Measurements from ENCODE around the gene PHF14. TPM values are rescaled to one million over a fixed set of nuclear protein-coding genes. Genes with fewer than 3 reads are reported as not detected.

PHF14 gene
- polyA plus RNA-seq, 1 donor: 31.6 TPM

DNA sequence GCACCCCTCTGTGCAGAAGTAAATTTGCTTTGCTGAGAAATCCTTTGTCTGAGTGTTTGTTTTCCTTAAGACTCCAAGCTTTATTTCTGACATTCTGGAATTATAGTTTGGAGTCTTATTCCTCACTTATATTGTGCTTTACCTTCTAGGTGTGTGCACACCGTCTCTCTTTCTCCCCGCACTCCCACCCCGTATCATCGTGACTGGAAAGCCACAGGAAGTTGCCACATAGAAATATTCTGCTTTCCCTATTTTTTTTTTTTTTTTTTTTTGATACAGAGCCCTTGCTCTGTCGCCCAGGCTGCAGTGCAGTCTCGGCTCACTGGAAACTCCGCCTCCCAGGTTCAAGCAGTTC is 109.5 kb downstream of the PHF14 start:
- H3K36me3 ChIP-seq (ENCODE audit: control insufficient read depth, insufficient read depth, low read length): peaks cover 2% of the 10 kb centered on the region
- DNase-seq: no peak
- no peak overlapping the region for H3K27ac ChIP-seq (ENCODE audit: low read length)
- WGBS (ENCODE audit: insufficient coverage, low lambda C conversion rate): no CpG with 5 or more reads among the region's 7 CpGs
- no peak overlapping the region for H3K4me3 ChIP-seq (ENCODE audit: low read length)
- no peaks in the 10 kb centered on the region for H3K27me3 ChIP-seq (ENCODE audit: control insufficient read depth, insufficient read depth, low read length)
- no peaks in the 10 kb centered on the region for H3K9me3 ChIP-seq (ENCODE audit: control insufficient read depth, low read depth, low read length)
- H3K4me1 ChIP-seq (ENCODE audit: control insufficient read depth, insufficient read depth, low read length): no peaks in the 10 kb centered on the region

DNA sequence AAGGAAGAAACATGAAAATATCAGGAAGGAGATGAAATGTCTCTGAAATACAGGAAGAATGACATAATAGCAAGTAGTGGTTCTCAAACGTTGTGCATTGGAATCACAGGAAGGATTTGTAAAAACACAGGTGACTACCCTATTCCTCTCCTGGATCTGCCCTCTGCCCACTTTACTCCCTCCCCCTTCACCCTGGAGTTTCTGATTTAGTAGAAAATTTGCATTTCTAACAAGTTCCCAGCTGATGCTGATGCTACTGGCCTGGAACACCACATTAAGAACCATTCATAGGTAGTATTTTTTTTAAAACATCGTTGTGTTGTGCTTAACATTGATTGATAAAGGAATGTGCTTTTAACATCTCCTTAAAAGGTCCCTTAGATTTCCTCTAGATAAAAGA is 130.9 kb downstream of the PHF14 start:
- H3K36me3 ChIP-seq (ENCODE audit: control insufficient read depth, insufficient read depth, low read length): no peaks in the 10 kb centered on the region
- WGBS (ENCODE audit: insufficient coverage, low lambda C conversion rate): no CpG with 5 or more reads among the region's 2 CpGs
- DNase-seq: no peak
- H3K4me1 ChIP-seq (ENCODE audit: control insufficient read depth, insufficient read depth, low read length): no peaks in the 10 kb centered on the region
- no peaks in the 10 kb centered on the region for H3K9me3 ChIP-seq (ENCODE audit: control insufficient read depth, low read depth, low read length)
- no peak overlapping the region for H3K4me3 ChIP-seq (ENCODE audit: low read length)
- H3K27ac ChIP-seq (ENCODE audit: low read length): no peak overlapping the region
- H3K27me3 ChIP-seq (ENCODE audit: control insufficient read depth, insufficient read depth, low read length): no peaks in the 10 kb centered on the region

DNA sequence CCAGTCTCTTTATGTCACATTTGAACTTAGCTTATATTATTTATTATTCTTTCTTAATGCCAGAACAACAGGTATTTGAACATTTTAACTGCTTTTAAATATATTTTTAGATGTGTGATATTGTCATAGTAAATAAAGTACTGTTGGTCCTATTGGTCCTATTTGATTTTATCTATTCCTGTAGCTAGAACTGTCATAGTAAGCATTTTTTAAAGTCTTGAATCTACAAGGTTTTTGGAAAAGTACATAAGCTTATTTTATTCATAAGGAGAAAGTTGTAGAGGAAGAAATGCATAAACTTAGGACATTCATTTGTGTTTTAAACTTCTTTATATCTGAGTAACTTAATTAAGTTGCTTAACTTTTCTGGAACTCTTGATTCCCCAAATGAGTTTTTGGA is 136.0 kb downstream of the PHF14 start:
- H3K27ac ChIP-seq (ENCODE audit: low read length): no peak overlapping the region
- H3K4me1 ChIP-seq (ENCODE audit: control insufficient read depth, insufficient read depth, low read length): no peaks in the 10 kb centered on the region
- no peak overlapping the region for H3K4me3 ChIP-seq (ENCODE audit: low read length)
- H3K27me3 ChIP-seq (ENCODE audit: control insufficient read depth, insufficient read depth, low read length): no peaks in the 10 kb centered on the region
- DNase-seq: no peak
- no peaks in the 10 kb centered on the region for H3K36me3 ChIP-seq (ENCODE audit: control insufficient read depth, insufficient read depth, low read length)
- no peaks in the 10 kb centered on the region for H3K9me3 ChIP-seq (ENCODE audit: control insufficient read depth, low read depth, low read length)

DNA sequence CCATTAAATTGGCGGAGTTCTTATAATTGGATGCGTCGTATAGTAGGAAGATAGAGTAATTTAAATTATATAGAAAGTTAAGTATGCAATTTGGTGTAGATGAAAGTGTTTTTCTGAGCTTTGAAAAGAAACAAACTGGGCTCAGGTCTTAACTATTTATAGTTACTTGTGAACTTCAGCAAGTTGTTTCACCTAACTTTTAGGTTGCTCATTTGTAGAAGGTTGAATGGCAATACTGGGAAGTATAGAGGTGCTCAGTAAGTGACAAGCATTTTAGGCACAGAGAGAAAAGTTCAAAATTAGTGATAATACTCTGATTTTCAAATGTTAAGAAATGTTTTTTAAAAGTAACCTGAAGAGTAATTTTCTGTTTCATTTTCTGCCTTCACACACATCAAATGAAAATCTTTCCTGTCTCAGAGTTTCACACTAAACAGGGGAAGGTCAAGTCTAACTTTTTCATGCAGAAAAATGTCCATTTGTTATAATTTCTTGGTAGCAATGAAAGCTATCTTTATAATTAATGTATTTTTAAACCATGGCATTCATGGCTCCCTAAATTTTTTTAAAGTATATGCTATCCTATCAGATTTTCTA is 146.5 kb downstream of the PHF14 start:
- no peaks in the 10 kb centered on the region for H3K27me3 ChIP-seq (ENCODE audit: control insufficient read depth, insufficient read depth, low read length)
- no peak for DNase-seq
- WGBS (ENCODE audit: insufficient coverage, low lambda C conversion rate): 96% methylated on average over 3 of the region's 3 CpGs
- H3K27ac ChIP-seq (ENCODE audit: low read length): no peak overlapping the region
- no peaks in the 10 kb centered on the region for H3K4me1 ChIP-seq (ENCODE audit: control insufficient read depth, insufficient read depth, low read length)
- no peaks in the 10 kb centered on the region for H3K36me3 ChIP-seq (ENCODE audit: control insufficient read depth, insufficient read depth, low read length)
- H3K4me3 ChIP-seq (ENCODE audit: low read length): no peak overlapping the region
- H3K9me3 ChIP-seq (ENCODE audit: control insufficient read depth, low read depth, low read length): no peaks in the 10 kb centered on the region

DNA sequence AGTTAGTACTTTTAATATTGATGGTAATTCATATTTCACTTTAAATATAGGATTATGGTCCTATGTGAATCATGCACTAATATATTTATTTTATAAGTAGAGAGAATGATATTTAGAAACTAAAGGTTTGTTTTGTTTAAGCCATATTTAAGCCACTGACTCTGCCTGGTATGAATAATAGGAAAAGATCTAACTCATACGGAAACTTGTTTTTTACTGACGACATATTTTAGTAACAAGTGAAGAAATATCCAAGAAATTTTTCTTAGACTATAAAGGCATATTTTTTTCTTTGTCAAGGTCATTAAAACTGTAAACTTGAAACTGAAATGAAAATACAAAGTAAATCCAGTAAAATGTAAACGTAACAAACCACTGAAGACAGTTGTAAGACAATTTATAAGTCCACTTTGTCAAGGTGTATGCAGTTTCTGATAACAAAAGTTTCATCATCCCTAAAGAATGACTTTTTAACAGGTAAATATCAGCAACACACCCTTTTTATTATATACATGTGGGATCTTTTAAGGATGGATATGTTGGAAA is 147.1 kb downstream of the PHF14 start:
- Histone ChIP-seq H3K4me1 (ENCODE audit: control insufficient read depth, insufficient read depth, low read length) (no peaks in the 10 kb centered on the region), H3K36me3 (ENCODE audit: control insufficient read depth, insufficient read depth, low read length) (no peaks in the 10 kb centered on the region), H3K4me3 (ENCODE audit: low read length) (no peak overlapping the region), H3K27ac (ENCODE audit: low read length) (no peak overlapping the region), H3K27me3 (ENCODE audit: control insufficient read depth, insufficient read depth, low read length) (no peaks in the 10 kb centered on the region), H3K9me3 (ENCODE audit: control insufficient read depth, low read depth, low read length) (no peaks in the 10 kb centered on the region)
- 86% methylated on average over 1 of the region's 3 CpGs for WGBS (ENCODE audit: insufficient coverage, low lambda C conversion rate)
- DNase-seq: no peak

DNA sequence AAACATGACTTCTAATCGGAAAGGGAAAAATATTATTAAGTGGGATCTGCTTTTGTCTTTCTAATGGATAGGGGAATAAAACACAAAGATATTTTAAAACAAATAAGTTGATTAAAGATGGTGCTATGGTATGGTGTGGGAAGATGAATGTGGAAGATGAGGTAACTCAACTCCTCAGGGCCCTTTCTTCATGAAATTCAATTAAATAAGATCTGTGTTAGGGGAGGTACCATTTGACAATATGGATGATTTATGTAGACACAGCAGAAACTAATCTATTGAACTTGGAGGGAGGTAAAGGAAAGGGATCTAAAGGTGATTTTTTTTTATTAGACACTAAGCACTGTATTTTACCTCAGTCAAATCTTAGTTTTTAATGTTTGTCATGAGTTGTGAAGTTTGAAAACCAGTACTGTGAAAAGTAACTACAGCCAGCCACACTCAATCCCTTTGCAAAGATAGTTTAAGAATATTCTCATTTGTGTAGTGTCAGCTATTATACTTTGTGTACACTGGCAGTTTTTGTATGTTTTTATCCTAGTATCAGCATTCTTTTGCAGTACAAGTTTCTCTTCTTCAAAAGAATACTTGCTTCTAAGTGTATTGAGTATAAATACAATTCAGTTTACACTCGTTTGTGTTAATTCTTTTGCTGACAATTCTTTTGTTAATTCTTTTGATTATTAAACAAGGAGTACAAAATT is 151.3 kb downstream of the PHF14 start:
- Histone ChIP-seq H3K36me3 (ENCODE audit: control insufficient read depth, insufficient read depth, low read length) (no peaks in the 10 kb centered on the region), H3K4me3 (ENCODE audit: low read length) (no peak overlapping the region), H3K4me1 (ENCODE audit: control insufficient read depth, insufficient read depth, low read length) (no peaks in the 10 kb centered on the region), H3K27ac (ENCODE audit: low read length) (no peak overlapping the region), H3K9me3 (ENCODE audit: control insufficient read depth, low read depth, low read length) (no peaks in the 10 kb centered on the region), H3K27me3 (ENCODE audit: control insufficient read depth, insufficient read depth, low read length) (no peaks in the 10 kb centered on the region)
- no peak for DNase-seq
- 88% methylated on average over 2 of the region's 2 CpGs for WGBS (ENCODE audit: insufficient coverage, low lambda C conversion rate)

DNA sequence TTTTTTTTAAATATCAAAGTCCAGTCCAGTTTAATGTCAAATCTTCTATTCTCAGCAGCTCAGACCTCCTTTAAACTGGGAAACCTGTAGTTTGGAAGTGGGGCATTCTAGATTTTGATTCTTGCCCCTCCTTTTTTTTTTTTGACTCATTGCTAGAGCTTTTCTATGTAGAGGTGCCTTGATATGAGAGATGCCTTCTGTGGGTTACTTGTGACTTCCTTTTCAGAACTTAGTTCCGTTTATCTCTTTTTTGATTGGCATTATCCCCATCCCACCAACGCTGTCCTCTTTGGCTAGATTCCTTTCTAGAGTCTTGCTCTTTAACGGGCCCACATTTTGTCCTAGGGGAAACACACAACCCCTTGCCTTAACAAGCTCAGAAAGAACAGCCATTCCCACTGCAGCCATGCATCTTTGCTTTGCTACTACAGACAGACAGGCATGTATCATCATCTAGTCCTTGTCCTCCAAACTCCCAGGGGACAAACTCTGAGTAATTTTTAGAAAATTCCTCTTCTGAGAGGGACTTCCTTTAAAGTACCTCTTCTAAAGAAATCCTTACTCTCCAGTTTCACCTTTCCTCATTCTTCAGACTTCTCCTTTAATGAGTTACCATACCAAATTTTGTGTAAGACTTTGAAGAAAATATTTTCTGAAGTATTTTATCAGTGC is 153.6 kb downstream of the PHF14 start:
- Histone ChIP-seq H3K27me3 (ENCODE audit: control insufficient read depth, insufficient read depth, low read length) (no peaks in the 10 kb centered on the region), H3K27ac (ENCODE audit: low read length) (no peak overlapping the region), H3K9me3 (ENCODE audit: control insufficient read depth, low read depth, low read length) (no peaks in the 10 kb centered on the region), H3K4me1 (ENCODE audit: control insufficient read depth, insufficient read depth, low read length) (no peaks in the 10 kb centered on the region), H3K36me3 (ENCODE audit: control insufficient read depth, insufficient read depth, low read length) (no peaks in the 10 kb centered on the region), H3K4me3 (ENCODE audit: low read length) (no peak overlapping the region)
- 80% methylated on average over 1 of the region's 3 CpGs for WGBS (ENCODE audit: insufficient coverage, low lambda C conversion rate)
- no peak for DNase-seq

DNA sequence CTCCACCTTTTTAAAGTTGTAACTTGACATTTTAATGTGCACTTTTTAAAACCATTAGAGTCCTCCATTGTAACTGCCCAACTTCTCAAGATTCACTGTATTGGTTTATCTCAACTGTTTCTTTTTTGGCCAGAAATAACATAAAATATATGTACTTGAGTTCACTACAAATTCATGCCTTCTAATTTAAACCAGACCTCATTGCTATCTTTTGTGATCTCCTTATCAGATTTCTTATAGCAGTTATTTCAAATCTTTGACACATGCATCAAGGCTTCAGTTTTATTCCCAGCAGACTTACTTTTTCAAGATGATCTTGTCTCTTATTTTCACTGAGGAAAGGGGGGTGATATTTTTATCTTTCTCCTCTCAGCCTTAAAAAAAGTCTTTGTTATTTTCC is 154.3 kb downstream of the PHF14 start:
- Histone ChIP-seq H3K9me3 (ENCODE audit: control insufficient read depth, low read depth, low read length) (no peaks in the 10 kb centered on the region), H3K36me3 (ENCODE audit: control insufficient read depth, insufficient read depth, low read length) (no peaks in the 10 kb centered on the region), H3K4me3 (ENCODE audit: low read length) (no peak overlapping the region), H3K4me1 (ENCODE audit: control insufficient read depth, insufficient read depth, low read length) (no peaks in the 10 kb centered on the region), H3K27ac (ENCODE audit: low read length) (no peak overlapping the region), H3K27me3 (ENCODE audit: control insufficient read depth, insufficient read depth, low read length) (no peaks in the 10 kb centered on the region)
- DNase-seq: no peak

DNA sequence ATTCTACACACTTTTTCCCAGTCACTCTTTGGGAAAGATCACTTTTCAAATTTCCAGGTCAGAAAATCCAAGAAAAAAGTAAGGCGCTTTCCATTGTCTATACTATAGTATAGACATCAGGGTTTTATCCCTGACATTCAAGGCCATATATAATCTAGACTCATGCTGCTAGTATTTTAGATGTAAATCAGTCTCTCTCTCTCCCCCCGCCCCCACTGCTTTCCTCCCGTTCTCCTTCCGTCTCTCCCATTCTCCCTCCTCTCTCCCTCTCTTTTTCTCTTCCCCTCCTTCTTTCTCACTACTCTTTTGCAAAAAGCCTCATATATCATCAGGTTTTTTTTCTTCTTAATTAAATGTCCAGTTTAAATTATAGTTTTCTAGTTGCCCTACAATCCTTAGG is 154.8 kb downstream of the PHF14 start:
- 97% methylated on average over 3 of the region's 4 CpGs for WGBS (ENCODE audit: insufficient coverage, low lambda C conversion rate)

DNA sequence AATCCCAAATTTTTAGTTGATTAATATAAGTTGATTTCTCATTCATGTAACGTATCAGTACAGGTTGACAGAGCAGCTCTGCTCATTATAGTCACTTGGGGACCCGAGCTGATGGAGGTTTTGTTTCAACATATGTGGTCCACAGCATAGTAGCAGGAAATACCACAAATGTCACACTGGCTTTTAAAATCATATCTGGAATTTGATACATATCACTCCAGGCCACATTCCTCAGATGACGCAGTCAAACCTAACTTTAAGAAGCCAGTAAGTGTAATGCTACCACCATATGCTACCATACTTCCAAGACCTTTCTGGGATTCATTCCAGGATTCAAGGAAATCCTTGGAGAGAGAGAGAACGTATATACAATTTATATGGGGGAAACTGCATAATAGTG is 156.3 kb downstream of the PHF14 start:
- WGBS (ENCODE audit: insufficient coverage, low lambda C conversion rate): no CpG with 5 or more reads among the region's 4 CpGs
- Histone ChIP-seq H3K27ac (ENCODE audit: low read length) (no peak overlapping the region), H3K36me3 (ENCODE audit: control insufficient read depth, insufficient read depth, low read length) (no peaks in the 10 kb centered on the region), H3K4me1 (ENCODE audit: control insufficient read depth, insufficient read depth, low read length) (no peaks in the 10 kb centered on the region), H3K9me3 (ENCODE audit: control insufficient read depth, low read depth, low read length) (no peaks in the 10 kb centered on the region), H3K4me3 (ENCODE audit: low read length) (no peak overlapping the region), H3K27me3 (ENCODE audit: control insufficient read depth, insufficient read depth, low read length) (no peaks in the 10 kb centered on the region)
- no peak for DNase-seq

More for the DNA sequence above, 154.8 kb downstream of the PHF14 start:
- H3K27me3 ChIP-seq (ENCODE audit: control insufficient read depth, insufficient read depth, low read length): no peaks in the 10 kb centered on the region
- no peak overlapping the region for H3K4me3 ChIP-seq (ENCODE audit: low read length)
- H3K9me3 ChIP-seq (ENCODE audit: control insufficient read depth, low read depth, low read length): no peaks in the 10 kb centered on the region
- H3K27ac ChIP-seq (ENCODE audit: low read length): no peak overlapping the region
- no peak for DNase-seq
- H3K4me1 ChIP-seq (ENCODE audit: control insufficient read depth, insufficient read depth, low read length): no peaks in the 10 kb centered on the region
- no peaks in the 10 kb centered on the region for H3K36me3 ChIP-seq (ENCODE audit: control insufficient read depth, insufficient read depth, low read length)

Measured in large intestine (tissue), 3 donors.